NCI-H82 (cell line): ENCODE measurements around the gene ZNF106.

ENCODE experiments used
- DNase-seq: peaks from one replicate; lab custom pipeline; 2025; lab: John Stamatoyannopoulos, UW

ZNF106 gene

GRCh38 chr15:42405863-42406482 lies 85.0 kb downstream of the ZNF106 start:
- no peak for DNase-seq

- no peak for DNase-seq
Measured at GRCh38 chr15:42404461-42405235, 86.3 kb downstream of the ZNF106 start.

GRCh38 chr15:42403389-42403788 lies 87.6 kb downstream of the ZNF106 start:
- DNase-seq: no peak

GRCh38 chr15:42402455-42403205 lies 88.3 kb downstream of the ZNF106 start:
- no peak for DNase-seq

GRCh38 chr15:42401544-42402454 lies 89.1 kb downstream of the ZNF106 start:
- no peak for DNase-seq

GRCh38 chr15:42395838-42396237 lies 95.1 kb downstream of the ZNF106 start:
- no peak for DNase-seq

GRCh38 chr15:42394106-42394505 lies 96.8 kb downstream of the ZNF106 start:
- no peak for DNase-seq

- no peak for DNase-seq
Measured at GRCh38 chr15:42392309-42393024, 98.5 kb downstream of the ZNF106 start.

GRCh38 chr15:42387603-42388002 lies 103.3 kb downstream of the ZNF106 start:
- no peak for DNase-seq

- DNase-seq: peak; percentile 13
Measured at GRCh38 chr15:42385980-42386700, 104.8 kb downstream of the ZNF106 start.

- peak; percentile 79 for DNase-seq
Measured at GRCh38 chr15:42385206-42385979, 105.5 kb downstream of the ZNF106 start.

- DNase-seq: no peak
Measured at GRCh38 chr15:42384597-42384996, 106.3 kb downstream of the ZNF106 start.

GRCh38 chr15:42378011-42378410 lies 112.9 kb downstream of the ZNF106 start:
- DNase-seq: no peak

GRCh38 chr15:42375941-42376340 lies 115.0 kb downstream of the ZNF106 start:
- DNase-seq: no peak

GRCh38 chr15:42375252-42375651 lies 115.7 kb downstream of the ZNF106 start:
- DNase-seq: no peak

GRCh38 chr15:42374810-42375209 lies 116.1 kb downstream of the ZNF106 start:
- no peak for DNase-seq

- DNase-seq: no peak
Measured at GRCh38 chr15:42373936-42374335, 117.0 kb downstream of the ZNF106 start.

- no peak for DNase-seq
Measured at GRCh38 chr15:42373274-42373673, 117.7 kb downstream of the ZNF106 start.

- peak; percentile 21 for DNase-seq
Measured at GRCh38 chr15:42371096-42371495, 119.8 kb downstream of the ZNF106 start.

GRCh38 chr15:42368096-42368495 lies 122.8 kb downstream of the ZNF106 start:
- DNase-seq: no peak
